Measurements from ENCODE around the gene WDR70.
"Not testable (repeated sequence)": the region's sequence is repeated elsewhere in the genome, so short reads cannot be mapped to it uniquely, and the experiment has no call there.

DNA sequence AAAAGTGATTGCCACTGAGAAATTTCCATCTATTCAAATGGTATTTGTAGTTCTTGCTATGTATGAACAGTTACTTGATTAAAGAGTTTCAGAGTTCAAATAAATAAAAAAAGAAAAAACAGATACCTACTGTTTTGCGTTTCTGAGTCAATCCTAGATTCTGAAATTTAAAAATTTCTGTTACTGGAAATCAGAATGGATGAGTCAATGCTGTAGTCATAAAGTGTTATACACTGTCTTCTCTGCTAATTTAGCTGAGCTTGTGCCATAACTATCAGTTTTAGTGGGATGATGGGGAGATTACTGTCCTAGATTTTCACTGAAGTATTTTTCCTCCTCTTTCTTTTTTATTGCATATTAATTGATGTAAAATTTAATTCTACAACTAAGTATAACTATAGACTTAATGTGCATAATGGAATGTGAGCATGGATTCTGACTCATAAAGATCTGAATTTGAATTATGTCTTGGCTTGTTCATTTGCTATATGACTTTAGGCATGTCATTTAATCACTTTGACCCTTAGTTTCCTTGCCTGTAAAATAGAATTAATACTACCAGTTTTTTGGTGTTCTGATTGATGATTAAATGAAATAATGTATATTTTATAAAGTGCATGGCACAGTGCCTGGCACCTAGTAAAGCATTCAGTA lies 75.4 kb downstream of the WDR70 start:
- TF ChIP-seq, protein P1, sequence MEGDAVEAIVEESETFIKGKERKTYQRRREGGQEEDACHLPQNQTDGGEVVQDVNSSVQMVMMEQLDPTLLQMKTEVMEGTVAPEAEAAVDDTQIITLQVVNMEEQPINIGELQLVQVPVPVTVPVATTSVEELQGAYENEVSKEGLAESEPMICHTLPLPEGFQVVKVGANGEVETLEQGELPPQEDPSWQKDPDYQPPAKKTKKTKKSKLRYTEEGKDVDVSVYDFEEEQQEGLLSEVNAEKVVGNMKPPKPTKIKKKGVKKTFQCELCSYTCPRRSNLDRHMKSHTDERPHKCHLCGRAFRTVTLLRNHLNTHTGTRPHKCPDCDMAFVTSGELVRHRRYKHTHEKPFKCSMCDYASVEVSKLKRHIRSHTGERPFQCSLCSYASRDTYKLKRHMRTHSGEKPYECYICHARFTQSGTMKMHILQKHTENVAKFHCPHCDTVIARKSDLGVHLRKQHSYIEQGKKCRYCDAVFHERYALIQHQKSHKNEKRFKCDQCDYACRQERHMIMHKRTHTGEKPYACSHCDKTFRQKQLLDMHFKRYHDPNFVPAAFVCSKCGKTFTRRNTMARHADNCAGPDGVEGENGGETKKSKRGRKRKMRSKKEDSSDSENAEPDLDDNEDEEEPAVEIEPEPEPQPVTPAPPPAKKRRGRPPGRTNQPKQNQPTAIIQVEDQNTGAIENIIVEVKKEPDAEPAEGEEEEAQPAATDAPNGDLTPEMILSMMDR (IDR thresholded peaks at IDR 0.05) = not testable (repeated sequence)
- not testable (repeated sequence) for TF ChIP-seq POLR2A, POLR2AphosphoS5 (IDR thresholded peaks at IDR 0.05)

All from transverse colon (tissue), 4 donors.